Thyroid gland (tissue), 4 donors: ENCODE measurements around the gene ZNF555.

ENCODE experiments used
- CTCF ChIP-seq, 6 experiments: fragments of 200-600 bp in 3 of 6; fragments of 450-650 bp in 3 of 6; sonication (generic) in 3 of 6; IDR thresholded peaks; one replicate each; pipeline ENCODE4 v1.5.1; 2016 to 2019; ENCODE audit warnings: antibody characterized with exemption in 6 of 6, mild to moderate bottlenecking in 2 of 6, inconsistent platforms in 1 of 6, moderate library complexity in 1 of 6
- POLR2A ChIP-seq, 2 donors: fragments of 450-650 bp; IDR thresholded peaks; one replicate each; pipeline ENCODE4 v1.6.1; 2017; ENCODE audit warnings: antibody characterized with exemption in 2 of 2, mild to moderate bottlenecking in 2 of 2, moderate library complexity in 1 of 2

DNA sequence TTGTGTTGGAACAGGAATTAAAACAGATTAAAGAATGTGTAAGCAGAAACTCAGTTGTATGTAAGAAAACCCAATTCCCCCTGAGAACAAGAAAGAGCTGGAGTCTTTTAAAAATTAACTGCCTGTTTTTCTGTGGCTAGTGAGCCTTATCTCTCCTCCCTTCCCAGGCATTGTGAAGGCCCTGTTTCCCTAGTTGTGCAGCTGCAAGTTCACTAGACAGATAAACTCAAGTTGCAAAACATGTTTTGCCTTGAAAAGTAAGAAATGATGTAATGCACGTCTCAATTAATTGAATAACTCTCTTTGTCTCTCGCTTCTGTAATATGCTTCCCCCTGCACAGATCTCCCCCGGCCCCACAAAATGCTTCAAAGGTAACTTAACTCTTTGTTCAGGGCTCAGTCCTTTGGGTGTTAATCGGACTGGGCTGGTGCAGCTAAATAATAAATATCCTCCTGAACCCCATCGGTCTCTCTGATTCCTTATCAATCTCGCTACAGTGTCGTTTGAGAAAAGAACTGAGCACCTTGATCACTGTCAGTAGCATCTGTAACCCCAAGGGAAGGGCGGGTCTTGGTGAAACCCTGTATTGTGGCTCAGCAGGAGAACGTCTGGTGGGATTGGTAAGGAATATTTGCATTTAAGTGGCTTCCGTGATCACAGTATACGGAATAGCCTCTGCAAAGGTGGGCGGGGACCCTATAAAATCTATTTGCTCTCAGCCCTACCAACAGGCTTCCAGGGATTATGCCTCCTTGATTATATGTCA is 24.2 kb downstream of the ZNF555 start:
- TF ChIP-seq CTCF (IDR thresholded peaks at IDR 0.05) (no peak), POLR2A (IDR thresholded peaks at IDR 0.05) (no peak)
